GM12872 (cell line): Measurements from ENCODE around the gene TMEM170B.

ENCODE experiments used
- TF ChIP-seq, protein P1 (sequence below): IDR thresholded peaks from 3 replicates; pipeline ENCODE4 v1.5.1; 2011; ENCODE audit warnings: low read depth, mild to moderate bottlenecking, low read length, moderate library complexity; ENCODE audit not compliant: insufficient read depth

TMEM170B gene, protein sequence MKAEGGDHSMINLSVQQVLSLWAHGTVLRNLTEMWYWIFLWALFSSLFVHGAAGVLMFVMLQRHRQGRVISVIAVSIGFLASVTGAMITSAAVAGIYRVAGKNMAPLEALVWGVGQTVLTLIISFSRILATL

DNA sequence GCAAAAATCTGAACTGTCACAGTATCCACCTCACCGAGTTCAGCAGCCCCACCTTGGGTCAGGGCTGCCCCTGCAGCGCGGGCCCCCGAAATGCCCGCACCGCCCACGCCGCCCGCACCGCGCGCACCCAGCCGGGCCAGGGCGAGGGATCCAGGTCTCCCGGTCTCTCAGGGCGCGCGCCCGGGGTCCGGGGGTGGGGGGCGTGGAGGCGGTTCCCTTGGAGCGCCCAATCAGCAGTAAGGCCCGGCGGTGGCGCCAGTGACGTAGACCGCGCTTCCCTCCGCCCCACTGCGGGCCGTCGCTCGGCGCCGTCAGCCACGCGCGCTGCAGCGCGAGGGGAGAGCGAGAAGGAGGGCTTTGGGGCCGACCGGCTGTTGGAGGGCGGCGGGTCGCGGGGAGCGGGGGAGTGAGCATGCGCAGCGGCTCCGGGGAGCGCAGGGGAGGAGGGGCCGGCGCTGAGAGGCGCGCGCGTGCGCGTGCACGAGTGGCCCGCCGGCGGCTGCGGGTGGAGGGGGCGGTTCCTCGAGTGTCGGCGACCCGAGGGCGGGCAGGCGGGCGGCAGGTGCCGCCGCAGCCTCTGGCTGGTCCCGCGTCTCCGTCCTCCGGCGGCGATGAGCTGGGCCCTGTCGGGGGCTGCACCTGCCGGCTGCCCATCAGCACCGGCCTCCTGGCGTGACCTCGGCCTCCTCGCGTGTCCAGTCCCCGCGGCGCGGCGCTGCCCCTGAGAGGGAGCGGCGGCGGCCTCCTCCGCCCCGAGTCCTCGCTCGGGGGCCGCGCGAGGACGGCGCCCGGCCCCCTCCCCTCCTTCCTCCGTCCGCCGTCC lies at the start of gene TMEM170B:
Gene TMEM170B, plus strand, starts transcription at position 521 of the 823 bp plus-strand sequence. CDS start 529 bp downstream, outside the sequence.
- TF ChIP-seq, protein P1, sequence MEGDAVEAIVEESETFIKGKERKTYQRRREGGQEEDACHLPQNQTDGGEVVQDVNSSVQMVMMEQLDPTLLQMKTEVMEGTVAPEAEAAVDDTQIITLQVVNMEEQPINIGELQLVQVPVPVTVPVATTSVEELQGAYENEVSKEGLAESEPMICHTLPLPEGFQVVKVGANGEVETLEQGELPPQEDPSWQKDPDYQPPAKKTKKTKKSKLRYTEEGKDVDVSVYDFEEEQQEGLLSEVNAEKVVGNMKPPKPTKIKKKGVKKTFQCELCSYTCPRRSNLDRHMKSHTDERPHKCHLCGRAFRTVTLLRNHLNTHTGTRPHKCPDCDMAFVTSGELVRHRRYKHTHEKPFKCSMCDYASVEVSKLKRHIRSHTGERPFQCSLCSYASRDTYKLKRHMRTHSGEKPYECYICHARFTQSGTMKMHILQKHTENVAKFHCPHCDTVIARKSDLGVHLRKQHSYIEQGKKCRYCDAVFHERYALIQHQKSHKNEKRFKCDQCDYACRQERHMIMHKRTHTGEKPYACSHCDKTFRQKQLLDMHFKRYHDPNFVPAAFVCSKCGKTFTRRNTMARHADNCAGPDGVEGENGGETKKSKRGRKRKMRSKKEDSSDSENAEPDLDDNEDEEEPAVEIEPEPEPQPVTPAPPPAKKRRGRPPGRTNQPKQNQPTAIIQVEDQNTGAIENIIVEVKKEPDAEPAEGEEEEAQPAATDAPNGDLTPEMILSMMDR = no peak

DNA sequence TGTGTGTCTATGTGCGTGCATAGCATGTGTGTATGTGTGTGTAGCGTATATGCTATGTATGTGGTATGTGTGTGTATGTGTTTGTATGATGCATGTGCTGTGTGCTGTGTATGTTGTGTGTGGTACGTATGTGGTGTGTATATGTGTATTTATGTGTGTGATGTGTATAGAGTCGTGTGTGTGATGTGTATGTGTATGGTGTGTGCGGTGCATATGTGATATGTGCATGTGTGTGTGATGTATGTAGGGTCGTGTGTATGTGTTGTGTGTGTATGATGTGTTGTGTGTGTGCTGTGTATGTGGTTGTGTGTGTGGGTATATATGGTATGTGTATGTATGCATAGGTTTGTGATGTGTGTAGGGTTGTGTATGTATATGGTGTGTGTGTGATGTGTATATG lies 46.6 kb upstream of the TMEM170B start:
- TF ChIP-seq, protein P1 = no peak

DNA sequence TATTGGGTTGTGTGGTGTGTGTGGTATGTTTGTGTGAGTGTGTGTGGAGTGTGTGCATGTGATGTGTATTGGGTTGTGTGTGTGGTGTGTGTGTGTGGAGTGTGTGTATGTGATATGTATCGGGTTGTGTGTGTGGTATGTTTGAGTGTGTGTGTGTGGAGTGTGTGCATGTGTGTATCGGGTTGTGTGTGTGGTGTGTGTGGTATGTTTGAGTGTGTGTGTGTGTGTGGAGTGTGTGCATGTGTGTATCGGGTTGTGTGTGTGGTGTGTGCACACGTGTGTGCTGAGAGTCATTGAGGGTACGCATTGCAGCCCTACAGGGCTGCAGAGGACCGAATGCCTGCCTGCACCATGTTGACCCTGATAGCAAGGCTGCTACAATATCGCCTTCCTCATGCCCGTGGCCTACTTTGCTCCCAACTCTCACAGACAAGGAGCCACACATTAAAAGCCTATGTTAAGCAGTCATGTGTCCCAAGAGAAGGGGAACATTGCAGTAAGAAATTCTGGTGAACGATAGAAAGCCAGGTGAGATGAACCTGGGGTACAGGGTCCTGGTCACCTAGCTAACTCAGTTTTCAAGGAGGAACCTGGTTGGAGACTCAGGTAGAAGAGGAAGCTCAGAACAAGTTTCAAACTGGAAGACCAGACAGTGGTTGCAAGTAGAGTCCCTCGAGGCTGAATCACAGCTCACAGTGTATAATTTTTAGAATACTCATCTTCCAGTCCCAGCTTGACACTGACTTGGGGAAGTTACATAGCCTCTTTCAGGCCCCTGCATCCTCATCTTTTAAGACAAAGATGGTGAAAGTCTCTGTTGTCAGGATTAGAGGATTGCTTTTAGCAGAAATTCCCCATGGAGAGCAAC lies 45.7 kb upstream of the TMEM170B start:
- TF ChIP-seq, protein P1 = no peak

DNA sequence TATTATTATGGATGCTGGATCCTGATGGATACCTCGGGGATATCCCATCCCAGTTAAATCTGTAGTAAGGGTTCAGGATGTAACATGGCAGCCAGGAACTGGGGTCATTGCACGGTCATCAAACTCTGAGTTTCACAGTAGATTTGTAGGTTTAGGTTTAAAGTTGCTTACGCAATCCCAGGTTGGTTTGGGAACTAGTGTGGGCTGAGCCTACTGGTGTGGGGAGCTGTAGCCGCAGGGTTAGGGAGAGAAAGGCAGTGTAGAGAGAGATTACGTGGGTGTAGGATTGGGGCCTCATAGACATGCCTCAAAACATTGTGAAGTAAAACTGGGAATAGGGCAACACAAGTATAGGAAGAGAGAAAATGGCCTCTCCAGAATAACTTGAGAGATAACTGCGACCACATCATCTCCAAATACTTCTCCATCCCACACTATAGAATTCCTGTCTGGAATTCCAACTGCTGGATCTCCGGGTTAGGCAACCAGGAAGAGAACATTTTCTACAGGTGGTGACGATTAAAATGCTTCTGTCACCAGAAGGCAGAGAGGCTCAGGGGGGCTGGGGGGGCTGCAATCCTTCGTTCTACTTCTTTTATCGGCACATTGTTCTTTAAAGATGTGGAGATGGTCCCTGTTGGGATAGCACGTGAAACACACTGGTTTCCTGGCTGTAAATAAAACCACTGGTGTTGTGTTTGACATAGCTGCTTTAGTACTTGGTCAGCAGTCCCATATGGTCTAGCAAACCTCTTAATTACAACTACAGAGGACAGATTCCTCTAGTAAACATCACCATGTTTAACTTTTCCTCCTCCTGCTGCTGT lies 44.9 kb upstream of the TMEM170B start:
- TF ChIP-seq, protein P1 = no peak

DNA sequence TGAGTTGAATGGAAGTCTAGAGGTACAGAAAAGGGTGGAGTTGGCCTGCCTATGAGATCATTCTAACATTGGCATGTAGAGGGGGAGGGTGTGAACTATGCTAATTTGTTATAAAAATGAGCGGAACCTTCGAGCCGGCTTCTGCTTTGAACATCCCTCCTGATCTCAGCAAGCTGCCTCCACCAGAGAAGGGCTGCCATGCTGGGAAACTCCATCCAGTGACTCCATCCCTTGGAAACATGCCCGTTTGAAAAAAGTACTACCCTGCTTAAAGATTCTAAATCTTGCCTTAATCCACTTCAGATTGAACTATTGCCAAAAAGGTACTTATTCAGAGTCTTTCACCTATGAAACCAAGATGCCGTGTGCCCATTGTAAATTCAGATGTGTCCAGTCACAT lies 43.6 kb upstream of the TMEM170B start:
- TF ChIP-seq, protein P1 = no peak

DNA sequence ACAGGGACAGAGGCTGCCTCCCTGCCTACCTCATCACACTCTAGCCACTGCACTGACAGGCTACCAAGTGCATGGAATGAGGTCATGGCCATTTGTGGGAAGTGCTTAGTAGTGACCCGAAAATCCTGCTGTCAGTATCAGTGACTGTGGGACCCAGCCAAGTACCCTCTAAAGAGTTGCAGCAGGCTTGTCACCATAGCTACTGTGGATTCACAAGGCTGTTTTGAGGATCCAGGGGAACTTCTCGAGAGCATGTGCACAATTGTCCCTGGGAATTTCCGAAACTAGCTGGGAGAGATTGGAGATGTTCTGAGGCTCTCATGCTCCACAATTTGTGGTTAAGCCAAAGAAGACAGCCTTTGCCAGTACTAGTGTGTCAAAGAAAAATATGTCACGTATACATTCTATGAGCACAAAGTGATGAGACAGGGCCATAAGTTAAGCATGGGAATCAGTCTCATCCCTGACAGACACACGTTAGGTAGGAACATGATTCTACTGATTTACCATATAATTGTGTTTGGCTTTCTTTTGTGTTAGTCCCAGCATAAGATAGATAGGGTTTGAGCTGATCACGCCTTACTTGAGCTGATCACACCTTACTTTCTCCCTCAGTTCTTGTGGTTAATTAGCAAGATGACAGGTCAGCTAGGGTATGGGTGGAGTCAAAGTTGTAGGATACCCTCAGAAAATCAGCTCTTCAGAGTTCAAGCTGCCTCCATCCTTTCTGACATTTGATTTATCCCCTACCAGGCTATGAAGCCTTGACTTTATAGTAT lies 42.6 kb upstream of the TMEM170B start:
- TF ChIP-seq, protein P1 = no peak
